ENCODE data around the gene SLC9A9.
"Not testable (repeated sequence)": the region's sequence is repeated elsewhere in the genome, so short reads cannot be mapped to it uniquely, and the experiment has no call there.

The SLC9A9 gene

GRCh38 chr3:143847787-143848631 lies at the start of gene SLC9A9:
Gene SLC9A9, minus strand, starts transcription at chr3:143848468. Its CDS starts 146 bp downstream, at chr3:143848322.
- DNase-seq: peak; percentile 4

- no peak for DNase-seq
Measured at GRCh38 chr3:143897576-143898295, 49.5 kb upstream of the SLC9A9 start.

GRCh38 chr3:143896486-143896885 lies 48.2 kb upstream of the SLC9A9 start:
- no peak for DNase-seq

- peak; percentile 13 for DNase-seq
Measured at GRCh38 chr3:143895805-143896204, 47.5 kb upstream of the SLC9A9 start.

- DNase-seq: no peak
Measured at GRCh38 chr3:143888846-143889245, 40.6 kb upstream of the SLC9A9 start.

DNA sequence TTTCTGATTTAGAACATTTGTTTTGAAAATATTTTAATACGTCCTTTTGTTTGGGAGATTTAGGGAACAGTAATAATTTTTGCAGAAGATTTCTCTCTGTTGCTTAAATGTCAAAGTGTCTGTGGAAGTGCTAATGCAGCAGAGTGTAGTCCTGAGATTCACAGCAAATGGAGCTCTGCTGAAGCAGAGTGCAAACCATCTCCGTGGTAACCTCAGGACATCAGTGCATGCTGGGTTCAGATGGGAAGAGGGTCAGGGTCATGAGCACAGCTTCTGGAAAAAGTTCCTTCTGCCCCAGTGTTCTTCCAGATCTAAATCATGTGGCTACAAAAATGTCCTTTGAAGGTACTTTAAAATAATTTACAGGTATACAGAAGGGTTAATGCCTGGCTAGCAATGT lies 39.9 kb upstream of the SLC9A9 start:
- DNase-seq: no peak

GRCh38 chr3:143885780-143886427 lies 37.6 kb upstream of the SLC9A9 start:
- peak; percentile 21 for DNase-seq

DNA sequence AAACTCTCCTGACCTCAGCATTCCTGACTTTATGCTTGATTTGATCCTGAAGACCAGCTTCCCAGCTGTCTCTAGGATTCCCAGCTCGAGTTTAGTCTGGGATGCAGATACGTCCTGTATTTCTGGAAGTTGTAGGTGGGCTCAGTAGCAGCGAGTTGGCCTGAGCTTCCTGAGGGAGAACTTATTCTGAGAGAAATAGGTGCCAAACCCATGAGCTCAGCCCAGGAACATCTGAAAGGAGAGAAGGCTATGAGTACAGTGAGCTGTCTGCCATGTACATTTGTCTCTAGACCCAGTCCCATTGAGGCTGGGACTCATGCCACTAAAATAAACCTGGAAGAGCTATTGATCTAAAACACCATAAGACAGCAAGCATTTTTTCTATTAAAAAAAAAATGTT lies 36.6 kb upstream of the SLC9A9 start:
- DNase-seq: no peak

- no peak for DNase-seq
Measured at GRCh38 chr3:143883151-143883550, 34.9 kb upstream of the SLC9A9 start.

DNA sequence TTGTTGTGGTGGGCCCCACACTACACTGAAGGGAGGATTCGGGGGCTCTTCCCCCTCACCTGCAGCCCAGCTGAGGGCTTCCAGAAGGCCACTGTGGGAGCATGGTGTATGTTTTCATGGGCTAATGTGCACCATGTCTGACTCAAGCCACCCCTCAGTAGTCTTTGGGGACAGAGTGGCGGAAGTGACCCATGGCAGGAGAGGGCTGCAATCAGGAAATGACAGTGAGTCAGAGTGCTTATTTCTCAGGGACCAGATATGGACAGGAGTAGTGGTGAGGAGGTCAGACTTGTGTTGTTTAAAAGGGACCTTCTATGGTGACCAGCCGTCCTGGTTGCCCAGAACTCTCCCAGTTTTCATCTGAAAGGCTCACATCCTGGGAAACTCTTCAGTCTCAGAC lies 32.8 kb upstream of the SLC9A9 start:
- DNase-seq: no peak

DNA sequence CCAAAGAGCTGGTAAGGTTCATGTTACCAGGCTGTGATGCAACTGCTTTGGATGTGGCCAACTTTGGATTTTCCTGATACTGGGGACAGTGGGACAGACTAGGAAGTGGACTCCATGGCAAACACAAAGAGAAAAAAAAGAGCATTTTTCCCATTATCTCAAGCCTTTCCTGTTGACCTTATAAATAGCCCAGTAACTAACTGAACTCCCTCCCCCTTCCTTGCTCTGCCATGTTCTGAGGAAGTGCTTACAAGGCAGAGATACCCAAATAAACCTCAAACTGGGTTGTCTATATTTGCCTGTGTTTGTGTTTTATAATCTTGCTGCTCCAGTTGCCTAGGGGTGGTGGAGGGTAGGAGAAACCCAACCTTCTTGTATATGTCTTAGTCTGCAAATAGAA lies 27.3 kb upstream of the SLC9A9 start:
- no peak for DNase-seq

DNA sequence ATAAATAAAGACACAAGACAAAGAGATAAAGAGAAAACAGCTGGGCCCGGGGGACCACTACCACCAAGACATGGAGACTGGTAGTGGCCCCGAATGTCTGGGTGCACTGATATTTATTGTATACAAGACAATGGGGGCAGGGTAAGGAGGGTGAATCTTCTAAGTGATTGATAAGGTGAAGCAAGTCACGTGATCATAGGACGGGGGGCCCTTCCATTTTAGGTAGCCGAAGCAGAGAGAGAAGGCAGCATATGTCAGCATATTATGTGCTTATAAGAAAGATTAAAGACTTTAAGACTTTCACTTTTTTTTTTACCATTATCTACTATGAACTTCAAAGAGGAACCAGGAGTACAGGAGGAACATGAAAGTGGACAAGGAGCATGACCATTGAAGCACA lies 25.3 kb upstream of the SLC9A9 start:
- not testable (repeated sequence) for DNase-seq

DNA sequence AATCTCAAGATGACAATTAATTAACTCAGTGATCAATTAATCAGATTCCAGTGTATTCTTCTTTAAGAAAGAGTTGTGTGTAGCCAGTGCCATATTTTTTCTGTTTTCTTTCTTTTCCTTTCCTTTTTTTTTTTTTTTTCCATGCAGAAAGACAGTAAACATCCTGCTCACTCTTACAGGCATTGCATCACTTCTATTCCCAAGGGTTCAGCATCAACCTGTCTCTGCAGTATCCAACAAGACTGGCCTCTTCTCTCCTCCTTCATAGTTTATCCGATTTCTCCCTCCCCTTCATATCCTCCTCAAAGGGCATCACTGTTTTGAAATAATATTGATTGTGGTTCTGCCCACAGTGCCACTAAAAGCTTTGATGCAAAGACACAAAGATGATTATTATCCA lies 17.0 kb upstream of the SLC9A9 start:
- no peak for DNase-seq

- DNase-seq: no peak
Measured at GRCh38 chr3:143859465-143860203, 11.4 kb upstream of the SLC9A9 start.

- no peak for DNase-seq
Measured at GRCh38 chr3:143856252-143856970, 8.1 kb upstream of the SLC9A9 start.

DNA sequence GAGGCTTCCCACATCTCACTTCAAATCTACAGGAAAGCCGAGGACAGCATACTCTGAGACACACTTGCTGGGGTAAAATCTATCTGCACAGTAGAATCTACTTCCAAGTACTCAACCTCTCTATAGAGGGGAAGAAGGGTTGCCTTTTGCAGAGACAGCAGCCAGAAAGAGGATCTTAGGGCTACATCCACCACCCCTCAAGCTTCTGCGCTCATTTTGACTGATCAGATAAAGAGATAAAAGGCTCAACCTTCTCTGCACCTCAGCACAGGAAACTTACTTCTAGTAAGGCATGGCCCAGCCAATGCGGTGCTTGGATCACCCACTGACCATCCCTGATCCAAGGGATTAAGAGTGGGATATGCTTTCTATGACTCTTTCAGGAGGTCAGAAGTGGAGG lies 6.9 kb upstream of the SLC9A9 start:
- DNase-seq: no peak

DNA sequence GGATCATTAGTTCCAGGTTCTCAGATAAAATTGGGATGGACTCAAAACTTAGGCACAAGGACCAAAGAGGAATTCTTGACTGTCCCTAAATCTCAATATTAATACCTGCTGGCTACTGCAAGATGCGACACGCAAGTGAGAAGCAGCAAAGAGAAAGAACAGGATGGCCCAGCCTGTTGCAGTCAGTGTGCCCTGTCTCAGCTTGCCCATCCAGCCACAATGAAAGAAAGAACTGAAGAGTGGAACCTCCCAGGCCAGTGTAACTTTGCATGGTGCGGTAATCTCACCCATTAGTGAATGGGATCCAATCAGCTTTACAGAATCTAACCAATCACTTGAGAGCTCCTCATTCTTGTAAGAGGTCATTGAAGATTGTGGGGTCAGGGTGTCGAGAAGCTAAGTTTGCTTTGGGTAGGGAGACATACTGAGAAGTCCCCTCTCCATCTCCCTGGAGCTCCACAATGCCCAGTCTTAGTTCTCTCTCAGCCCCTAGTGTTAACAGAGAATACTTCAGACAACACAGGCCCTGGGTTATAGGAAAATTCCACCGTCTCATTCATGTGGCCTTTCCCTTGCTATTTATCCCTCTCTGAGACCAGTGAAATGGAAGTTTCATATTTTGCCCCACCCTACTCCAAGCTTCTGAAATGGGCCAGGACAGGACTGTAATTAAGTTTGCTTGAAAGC lies 3.2 kb upstream of the SLC9A9 start:
- DNase-seq: no peak

- no peak for DNase-seq
Measured at GRCh38 chr3:143850877-143851276, 2.6 kb upstream of the SLC9A9 start.

DNA sequence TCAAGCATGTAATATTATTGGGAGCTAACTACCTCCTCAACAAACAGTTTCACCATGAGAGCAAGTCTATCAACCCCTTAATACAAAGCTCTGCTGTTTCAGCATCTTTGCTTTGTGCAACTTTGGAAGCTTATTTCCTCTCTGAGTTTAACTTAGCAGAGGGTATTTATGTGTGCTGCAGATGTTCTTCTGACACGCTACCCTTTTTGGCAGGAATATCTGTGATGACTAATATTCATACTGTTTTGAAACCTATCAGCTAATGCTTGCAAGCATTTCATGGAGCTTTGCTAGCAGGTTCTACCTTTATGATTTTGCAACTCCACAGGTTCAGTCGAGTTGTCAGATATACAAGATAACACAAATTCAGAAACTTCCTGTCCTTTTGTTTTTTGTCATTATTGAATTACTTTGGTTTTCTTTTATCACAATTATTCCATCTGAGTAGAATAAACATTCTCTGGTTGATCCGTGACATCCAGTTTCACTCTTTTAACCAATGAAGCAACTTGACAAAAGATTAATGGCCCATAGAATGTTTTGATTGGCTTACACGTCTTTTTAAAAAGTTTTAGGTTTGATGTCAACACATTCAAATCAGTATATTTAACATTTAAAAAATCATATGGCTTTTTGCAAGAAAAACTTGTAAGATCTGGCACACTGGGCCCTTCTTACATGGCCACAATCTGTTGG lies 1.7 kb upstream of the SLC9A9 start:
- no peak for DNase-seq

DNA sequence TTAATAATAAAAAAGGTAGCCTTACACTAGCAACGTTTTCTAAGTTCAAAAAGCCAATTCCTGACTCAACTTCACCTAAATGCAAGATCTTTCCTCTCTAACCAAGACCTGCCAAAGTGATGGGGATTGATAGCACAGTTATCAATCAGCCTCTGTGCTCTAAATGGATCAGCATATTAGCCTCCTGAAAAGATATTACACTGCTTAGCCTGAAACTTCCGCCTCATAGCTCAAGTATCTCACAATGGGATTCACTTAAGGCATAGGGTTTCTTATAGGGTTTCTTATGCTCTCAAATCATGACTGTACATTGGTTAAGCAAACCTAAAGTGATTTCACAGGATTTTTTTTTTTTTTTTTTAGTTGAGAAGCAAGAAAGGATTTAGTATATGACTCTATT lies 436 bp upstream of the SLC9A9 start:
- DNase-seq: no peak

DNA sequence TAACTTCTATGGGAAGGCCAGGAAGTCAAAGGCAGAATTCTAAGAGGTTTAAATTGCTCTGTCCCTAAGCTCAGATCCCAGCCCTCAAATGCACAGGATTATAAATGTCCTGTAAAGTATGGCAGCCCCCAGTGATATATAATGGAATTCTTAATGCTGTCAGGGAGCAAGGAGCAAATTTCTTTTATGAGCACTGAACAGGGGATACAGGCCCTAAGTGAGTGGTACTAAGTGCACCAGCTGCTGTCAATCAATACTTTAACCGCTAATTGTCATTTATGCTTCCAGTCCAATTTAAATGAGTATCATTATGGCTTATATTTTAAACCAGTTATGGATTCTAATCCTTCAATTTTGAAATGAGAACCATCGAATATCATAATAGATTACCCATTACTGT lies 4.7 kb downstream of the SLC9A9 start:
- DNase-seq: no peak
